GM20000 (cell line): Measurements from ENCODE around the gene FBXL4.

Experiments
- DNase-seq: peaks from one replicate; pipeline ENCODE4 v3.0.0; 2012; ENCODE audit warnings: low spot score
- CTCF ChIP-seq: IDR thresholded peaks from 2 replicates; pipeline ENCODE4 v1.5.1; 2012; ENCODE audit warnings: mild to moderate bottlenecking, control low read depth; ENCODE audit errors: extremely low read depth, missing control alignments

Gene FBXL4

GRCh38 chr6:98828941-98829411 lies 118.8 kb downstream of the FBXL4 start:
- TF ChIP-seq CTCF, result no peak
- DNase-seq, result no peak

GRCh38 chr6:98828211-98828788 lies 119.4 kb downstream of the FBXL4 start:
- no peak for DNase-seq
- TF ChIP-seq CTCF, result no peak

- no peak for DNase-seq
- TF ChIP-seq CTCF, result no peak
Observed at GRCh38 chr6:98827295-98828159, 120.2 kb downstream of the FBXL4 start.

- no peak for TF ChIP-seq CTCF
- DNase-seq, result no peak
Observed at GRCh38 chr6:98825600-98826230, 122.0 kb downstream of the FBXL4 start.

GRCh38 chr6:98824902-98825599 lies 122.7 kb downstream of the FBXL4 start:
- no peak for TF ChIP-seq CTCF
- no peak for DNase-seq

- TF ChIP-seq CTCF, result no peak
- DNase-seq, result no peak
Observed at GRCh38 chr6:98824162-98824901, 123.4 kb downstream of the FBXL4 start.
